ENCODE results near the gene TMEM80.

GRCh38 chr11:704781-705645 lies 9.4 kb downstream of the TMEM80 start:
- TF ChIP-seq, protein P1, sequence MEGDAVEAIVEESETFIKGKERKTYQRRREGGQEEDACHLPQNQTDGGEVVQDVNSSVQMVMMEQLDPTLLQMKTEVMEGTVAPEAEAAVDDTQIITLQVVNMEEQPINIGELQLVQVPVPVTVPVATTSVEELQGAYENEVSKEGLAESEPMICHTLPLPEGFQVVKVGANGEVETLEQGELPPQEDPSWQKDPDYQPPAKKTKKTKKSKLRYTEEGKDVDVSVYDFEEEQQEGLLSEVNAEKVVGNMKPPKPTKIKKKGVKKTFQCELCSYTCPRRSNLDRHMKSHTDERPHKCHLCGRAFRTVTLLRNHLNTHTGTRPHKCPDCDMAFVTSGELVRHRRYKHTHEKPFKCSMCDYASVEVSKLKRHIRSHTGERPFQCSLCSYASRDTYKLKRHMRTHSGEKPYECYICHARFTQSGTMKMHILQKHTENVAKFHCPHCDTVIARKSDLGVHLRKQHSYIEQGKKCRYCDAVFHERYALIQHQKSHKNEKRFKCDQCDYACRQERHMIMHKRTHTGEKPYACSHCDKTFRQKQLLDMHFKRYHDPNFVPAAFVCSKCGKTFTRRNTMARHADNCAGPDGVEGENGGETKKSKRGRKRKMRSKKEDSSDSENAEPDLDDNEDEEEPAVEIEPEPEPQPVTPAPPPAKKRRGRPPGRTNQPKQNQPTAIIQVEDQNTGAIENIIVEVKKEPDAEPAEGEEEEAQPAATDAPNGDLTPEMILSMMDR (conservative IDR thresholded peaks at IDR 0.05 in 1 of 2, IDR thresholded peaks at IDR 0.05 in 1 of 2; ENCODE audit: low read depth in 1 of 2, low read length in 2 of 2): no peak
- no peak for TF ChIP-seq EZH2 (IDR thresholded peaks at IDR 0.05; ENCODE audit: low read length, missing control alignments)

Data from fibroblast of lung (primary cell).